GM23338 (cell line): ENCODE results near the gene SMC5.

Experiments
- CREB1 ChIP-seq: fragments of 250-450 bp; sonication (Bioruptor Pico); IDR thresholded peaks from 2 replicates; pipeline ENCODE4 v1.5.0; 2020; ENCODE audit warnings: low read depth, mild to moderate bottlenecking, moderate library complexity
- CTCF ChIP-seq, 2 experiments: fragments of 200-600 bp in 1 of 2; sonication (generic) in 1 of 2; conservative IDR thresholded peaks; 2 replicates each; pipeline versions ENCODE4 v1.5.1 to v1.6.1; 2016 to 2017; ENCODE audit warnings: antibody characterized with exemption in 2 of 2, low read depth in 2 of 2, mild to moderate bottlenecking in 2 of 2, moderate library complexity in 1 of 2
- EZH2 ChIP-seq: fragments of 200-600 bp; sonication (generic); IDR thresholded peaks from one replicate; pipeline ENCODE4 v1.8.0; 2017; ENCODE audit warnings: antibody characterized with exemption, mild to moderate bottlenecking, low read depth; ENCODE audit not compliant: unreplicated experiment
- EZH2phosphoT487 ChIP-seq: fragments of 200-600 bp; sonication (generic); IDR thresholded peaks from one replicate; pipeline ENCODE4 v1.8.1; 2018; ENCODE audit warnings: antibody characterized with exemption; ENCODE audit not compliant: unreplicated experiment
- JUNB ChIP-seq: IDR thresholded peaks from one replicate; pipeline ENCODE4 v1.6.1; 2016; ENCODE audit warnings: antibody characterized with exemption; ENCODE audit not compliant: unreplicated experiment
- POLR2AphosphoS5 ChIP-seq: IDR thresholded peaks from 2 replicates; pipeline ENCODE4 v1.6.1; 2016; ENCODE audit warnings: antibody characterized with exemption, low read depth
- REST ChIP-seq: IDR thresholded peaks from one replicate; pipeline ENCODE4 v1.6.1; 2018; ENCODE audit warnings: antibody characterized with exemption; ENCODE audit not compliant: unreplicated experiment

DNA sequence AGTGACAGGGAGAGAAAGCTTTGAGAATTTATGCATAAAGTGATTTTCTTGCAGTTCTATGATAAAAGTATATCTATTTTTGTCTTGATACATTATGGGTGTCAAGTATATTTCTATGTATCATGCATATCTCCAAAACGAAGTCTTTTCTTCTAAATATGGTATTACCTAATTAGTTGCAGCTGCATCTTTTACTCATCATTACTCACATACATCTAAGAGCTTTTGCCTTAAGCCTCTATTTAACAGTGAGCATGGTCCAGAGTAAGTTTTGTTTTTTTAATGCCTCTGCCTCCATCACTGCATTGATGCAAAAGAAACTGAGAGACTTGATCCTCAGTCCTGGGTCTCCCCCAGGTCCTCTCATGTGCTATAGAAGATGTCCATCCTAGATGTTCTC lies 40.0 kb upstream of the SMC5 start:
- TF ChIP-seq CTCF (conservative IDR thresholded peaks at IDR 0.05; ENCODE audit: low read depth in 2 of 2), result no peak
- no peak for TF ChIP-seq CREB1 (CRISPR knock-in tag)
- TF ChIP-seq EZH2, result no peak
- no peak for TF ChIP-seq JUNB
- TF ChIP-seq EZH2phosphoT487, result no peak
- no peak for TF ChIP-seq REST
- no peak for TF ChIP-seq POLR2AphosphoS5
